GM18520 (cell line): ENCODE data around the gene LPAR1.
"Not testable (repeated sequence)": the region's sequence is repeated elsewhere in the genome, so short reads cannot be mapped to it uniquely, and the experiment has no call there.

Experiments used
- ATAC-seq: cut with Tn5 transposase; IDR thresholded peaks from one replicate; pipeline ENCODE4 v1.9.1; 2021; ENCODE audit not compliant: unreplicated experiment

LPAR1 gene, protein sequence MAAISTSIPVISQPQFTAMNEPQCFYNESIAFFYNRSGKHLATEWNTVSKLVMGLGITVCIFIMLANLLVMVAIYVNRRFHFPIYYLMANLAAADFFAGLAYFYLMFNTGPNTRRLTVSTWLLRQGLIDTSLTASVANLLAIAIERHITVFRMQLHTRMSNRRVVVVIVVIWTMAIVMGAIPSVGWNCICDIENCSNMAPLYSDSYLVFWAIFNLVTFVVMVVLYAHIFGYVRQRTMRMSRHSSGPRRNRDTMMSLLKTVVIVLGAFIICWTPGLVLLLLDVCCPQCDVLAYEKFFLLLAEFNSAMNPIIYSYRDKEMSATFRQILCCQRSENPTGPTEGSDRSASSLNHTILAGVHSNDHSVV

DNA sequence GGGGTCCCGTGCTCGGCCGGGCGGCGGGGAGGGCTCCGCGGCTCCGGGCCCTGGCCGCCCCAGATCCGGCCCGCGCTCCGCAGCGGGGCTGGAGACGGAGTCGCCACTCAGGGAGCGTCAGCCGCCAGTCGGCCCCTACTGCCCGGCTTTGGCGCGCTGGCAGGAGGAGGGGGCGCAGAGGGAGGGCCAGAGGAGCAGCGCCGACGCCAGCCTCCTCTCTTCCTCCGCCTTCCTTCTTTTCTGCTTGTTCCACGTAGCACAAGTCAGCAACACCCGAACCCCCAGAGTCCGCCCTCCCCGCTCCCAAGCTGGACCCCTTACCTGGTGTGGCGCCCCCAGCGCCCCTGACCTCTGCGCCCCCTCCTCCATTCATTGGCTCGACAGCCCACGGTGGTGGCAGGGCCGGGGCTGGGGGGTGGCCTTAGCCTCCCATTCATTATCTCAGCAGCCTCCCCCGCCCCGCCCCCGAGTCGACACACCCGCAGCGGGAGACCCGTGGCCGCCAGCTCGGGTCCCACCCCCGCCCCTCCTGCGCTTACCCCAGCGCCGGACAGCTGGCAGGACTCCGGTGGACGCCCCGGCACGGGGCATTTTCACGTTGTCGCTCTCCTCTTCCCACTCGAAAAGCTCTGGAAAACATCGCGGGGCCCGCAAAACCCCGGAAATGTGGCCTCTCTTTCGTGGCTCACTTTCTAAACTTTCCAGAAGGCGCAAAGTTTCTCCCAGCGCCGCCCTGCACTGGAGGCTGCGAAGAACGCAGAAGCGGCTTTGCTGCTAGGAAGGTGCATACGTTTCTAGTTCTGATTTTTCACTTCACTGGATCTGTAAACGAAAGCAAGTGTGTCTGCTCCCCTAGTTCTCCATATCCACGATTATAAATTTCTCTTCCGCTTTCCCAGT lies at the start of gene LPAR1:
Gene LPAR1 (minus strand): TSS at position 140 of the 900 bp plus-strand sequence. CDS start 66,353 bp downstream, outside the sequence.
- no peak for ATAC-seq

DNA sequence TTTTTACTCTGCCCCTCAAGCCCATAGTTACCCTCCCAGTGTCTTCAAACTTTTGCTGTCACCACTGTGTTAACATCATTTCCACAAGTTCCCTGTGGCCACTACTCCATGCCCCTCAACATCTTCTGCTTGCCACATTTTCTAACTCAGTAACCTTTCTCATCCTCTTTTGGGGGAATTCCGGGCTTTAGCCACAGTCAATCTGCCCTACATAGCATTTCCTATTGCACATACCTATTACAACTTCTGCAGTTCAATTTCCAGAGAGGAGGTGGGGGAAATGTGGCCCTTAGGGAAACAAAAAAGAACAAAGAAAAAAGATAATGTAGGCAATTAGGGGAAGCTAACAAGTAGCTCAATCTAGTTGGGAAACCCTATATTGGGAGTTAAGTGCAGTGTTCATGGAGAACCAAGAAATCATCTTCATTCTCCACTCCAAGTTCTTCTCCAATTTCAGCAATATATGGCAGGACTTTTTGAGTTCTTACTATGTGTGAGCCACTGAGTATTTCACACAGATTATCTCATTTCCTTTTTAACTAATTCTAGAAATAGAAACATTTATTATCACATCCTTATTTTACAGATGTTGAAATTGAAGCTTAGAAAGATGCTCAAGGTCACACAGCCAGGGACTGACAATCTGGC lies 40.2 kb upstream of the LPAR1 start:
- no peak for ATAC-seq

DNA sequence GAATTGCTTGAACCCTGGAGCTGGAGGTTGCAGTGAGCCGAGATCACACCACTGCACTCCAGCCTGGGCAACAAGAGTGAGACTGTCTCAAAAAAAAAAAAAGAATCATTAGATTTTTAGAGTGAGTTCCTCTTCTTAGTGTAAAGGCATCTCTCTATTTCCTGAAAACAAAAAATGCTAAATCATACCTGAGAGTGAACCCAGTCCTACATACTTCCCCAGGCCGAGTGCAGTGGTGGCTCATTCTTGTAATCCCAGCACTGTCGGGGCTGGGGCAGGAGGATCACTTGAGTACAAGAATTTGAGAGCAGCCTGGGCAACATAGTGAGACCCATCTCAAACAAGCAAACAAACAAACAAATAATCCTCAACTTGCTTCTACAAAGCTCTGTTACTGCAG lies 38.2 kb upstream of the LPAR1 start:
- no peak for ATAC-seq

DNA sequence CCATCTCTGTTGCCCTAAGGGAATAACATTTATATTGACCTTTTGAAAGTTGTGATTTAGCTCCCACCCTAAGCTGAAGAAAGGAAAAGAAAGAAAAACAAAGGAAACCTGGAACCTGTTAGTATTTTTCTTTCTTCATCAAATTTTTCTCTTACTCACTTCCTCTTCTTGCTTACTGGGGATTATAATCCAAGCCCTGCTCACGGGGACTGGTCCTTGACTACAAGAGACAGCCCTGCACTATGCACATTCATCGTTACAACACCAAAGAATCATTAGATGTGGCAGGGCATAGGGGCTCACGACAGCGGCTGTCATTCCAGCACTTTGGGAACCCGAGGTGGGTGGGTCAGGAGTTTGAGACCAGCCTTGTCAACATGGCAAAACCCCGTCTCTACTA lies 37.8 kb upstream of the LPAR1 start:
- ATAC-seq: no peak

DNA sequence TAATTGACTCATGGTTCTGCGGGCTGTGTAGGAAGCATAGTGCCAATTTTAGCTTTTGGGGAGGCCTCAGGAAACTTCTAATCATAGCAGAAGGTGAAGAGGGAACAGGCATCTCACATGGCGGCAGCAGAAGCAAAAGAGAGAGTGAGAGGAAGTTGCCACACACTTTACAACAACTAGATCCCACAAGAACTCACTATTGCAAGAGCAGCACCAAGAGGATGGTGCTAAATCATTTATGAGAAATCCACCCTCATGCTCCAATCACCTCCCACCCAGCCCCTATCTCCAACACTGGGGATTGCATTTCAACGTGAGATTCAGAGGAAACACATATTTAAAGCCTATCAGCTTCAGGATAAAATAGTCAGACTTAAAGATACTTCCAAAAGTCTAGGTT lies 36.1 kb upstream of the LPAR1 start:
- ATAC-seq: no peak

DNA sequence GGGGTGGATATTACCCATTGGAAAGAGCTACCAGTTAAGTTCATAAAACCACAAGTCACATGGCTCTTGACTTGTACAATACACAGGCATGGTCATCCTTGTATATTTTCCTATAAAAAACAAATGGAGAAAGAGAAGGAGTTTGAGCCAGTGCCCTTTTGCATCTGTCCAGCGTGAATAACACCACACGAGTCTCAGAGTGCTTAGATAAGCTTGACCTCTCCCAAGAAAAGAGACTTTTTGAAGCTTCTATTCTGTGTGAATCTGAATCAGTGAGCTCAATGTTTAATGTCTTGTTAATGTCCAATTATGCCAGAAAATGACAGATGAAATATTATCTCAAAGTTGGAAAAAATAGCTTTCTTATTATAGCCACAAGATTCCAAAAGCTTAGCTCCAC lies 30.9 kb upstream of the LPAR1 start:
- no peak for ATAC-seq

DNA sequence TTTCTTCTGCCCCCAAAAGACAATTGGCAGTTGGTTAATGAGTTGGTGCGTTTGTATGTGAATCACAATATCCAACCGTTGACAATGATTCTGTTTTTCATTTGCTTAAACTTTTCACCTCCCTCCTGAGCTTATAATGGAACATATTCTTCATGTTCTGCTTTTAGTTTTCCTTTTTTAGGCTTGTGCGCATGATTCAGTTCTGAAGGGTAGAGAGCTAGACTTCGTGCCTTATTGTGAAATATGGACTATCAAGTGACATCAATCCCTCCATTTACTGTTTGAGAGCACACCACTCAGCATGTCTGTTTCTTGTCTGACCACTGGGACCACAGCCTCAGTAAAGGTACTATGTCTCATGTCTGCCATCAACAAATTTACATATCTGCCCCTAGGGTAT lies 30.5 kb upstream of the LPAR1 start:
- no peak for ATAC-seq

DNA sequence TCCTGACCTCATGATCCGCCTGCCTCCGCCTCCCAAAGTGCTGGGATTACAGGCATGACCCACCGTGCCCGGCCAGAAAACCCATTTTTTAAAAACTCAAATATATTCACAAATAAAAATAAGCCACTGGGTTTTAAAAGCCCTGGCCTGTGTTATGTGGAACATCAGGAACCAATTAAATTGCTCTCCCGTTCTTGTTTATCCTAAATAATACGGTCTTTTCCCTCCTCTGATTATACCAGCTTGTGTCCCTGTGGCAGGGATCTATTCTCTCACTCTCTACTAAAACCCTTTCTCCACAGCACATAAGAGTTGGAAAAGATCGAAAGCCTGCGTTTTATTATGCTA lies 30.1 kb upstream of the LPAR1 start:
- ATAC-seq: no peak

DNA sequence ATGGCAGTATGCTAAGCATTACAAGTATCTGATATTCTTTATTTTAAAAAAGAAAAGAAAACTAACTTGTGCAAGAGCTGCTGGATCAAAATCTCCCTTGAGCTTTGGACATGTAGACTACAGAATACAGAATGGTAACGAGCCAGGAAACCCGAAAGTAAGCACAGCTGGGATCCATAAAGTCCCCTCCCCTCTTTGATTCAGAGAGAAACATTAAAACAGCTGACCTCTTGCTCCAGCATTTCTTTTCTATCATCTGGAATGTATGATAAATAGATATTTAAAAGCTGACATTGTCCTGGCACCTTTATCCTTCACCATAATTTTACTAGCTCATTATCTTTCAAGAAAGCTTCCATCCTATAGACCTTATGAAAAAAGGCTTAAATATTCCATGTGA lies 28.2 kb upstream of the LPAR1 start:
- ATAC-seq: no peak

DNA sequence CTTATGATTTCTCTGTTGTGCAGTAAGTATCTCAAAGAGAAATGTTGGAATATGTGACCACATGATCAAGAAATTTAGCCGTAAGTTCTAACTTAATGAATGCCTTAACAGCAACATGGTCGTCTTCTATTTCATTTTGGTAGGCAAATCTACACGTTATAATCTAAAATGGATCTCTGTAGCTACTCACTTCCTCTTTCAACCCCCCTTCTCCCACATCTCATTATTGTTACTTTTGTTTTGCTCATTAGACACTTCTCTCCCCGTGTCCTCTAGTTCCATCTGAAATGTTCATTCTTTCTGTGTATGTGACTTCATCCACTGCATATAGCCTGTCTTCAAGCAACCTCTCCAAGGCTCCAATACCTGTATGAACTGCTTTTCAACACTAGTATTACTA lies 27.1 kb upstream of the LPAR1 start:
- ATAC-seq: no peak

DNA sequence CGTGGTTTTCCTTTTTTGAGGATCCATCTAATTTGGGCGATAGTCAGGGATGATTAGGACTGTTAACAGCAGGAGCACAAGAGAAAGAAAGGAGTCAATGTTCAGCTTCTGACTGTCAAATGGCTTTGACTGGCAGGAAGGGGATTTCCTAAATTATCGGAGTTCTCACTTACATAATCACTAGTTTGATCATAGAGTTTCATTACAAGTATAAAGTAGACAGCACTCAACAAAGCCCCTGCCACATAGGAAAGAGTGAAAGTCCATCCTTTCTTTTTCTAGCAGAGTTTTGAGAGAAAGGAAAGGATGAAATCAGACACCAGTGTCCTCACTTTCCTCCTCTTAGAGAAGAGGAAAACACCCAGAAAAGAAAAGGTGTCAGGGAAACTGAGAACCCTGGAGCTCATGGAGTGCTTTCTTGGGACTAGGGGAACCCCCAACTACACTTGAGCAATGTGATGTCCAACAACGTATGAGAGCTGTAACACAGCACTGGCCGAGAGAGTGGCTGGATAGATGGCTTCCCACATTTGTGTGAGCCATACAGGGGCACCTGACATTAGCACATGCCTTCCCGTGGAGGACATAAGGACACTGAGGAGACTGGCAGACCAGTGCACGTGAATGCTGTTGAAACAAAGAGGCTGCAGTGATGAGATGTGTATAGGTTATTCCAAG lies 26.0 kb upstream of the LPAR1 start:
- ATAC-seq: no peak

DNA sequence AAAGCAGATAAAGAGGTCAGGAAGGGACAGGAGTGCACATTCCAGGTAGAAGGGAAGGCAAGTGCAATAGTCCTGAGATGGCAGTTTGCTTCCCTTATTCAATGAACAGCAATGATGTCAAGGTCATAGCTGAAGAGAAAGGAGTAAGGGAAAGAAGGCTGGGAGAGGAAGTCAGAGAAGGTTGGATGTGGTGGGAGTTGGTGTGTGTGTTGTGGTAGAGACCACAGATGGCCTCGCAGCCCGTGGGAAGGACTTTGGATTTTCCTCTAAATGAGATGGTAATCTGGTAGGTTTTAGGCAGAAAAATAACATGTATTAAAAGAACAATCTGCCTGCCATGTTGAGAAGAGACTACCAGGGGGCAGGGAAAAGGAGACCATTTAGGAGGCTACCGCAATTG lies 25.1 kb upstream of the LPAR1 start:
- ATAC-seq: no peak

DNA sequence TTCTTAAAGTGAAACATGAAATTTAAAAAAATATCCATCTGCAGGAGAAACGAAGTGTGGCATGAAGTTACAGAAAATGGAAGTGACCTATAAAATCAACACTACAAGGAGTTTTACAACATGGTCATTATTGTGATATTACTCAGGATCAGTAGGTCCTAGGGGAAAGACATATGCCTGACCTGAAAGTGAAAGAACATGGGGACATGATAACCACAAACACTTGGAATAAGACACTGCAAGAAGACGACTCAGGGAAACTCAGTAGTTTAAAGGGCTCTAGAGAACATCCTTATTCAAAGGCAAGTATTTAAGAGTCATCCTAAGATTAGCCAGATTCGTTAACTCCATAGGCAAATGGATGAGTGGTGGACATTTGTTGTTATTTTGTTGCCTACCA lies 19.9 kb upstream of the LPAR1 start:
- no peak for ATAC-seq

DNA sequence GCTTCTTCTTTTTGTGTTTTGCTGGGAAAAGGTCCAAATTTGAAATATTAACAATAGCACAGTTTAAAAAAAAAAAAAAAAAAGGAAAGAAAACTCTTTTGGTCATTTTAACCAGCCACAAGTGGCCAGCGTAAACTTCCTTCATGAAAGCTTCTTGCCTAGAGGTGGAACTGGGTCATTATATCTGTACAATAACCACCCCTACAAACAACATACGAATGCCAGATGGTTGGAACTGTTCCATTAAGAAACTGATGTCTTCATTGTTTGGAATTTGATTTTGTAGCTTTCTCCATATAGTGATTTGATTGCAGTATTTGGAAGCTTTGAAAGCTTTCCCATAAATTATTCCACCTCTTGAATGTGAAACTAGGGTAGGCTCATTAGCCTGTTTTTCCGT lies 18.3 kb upstream of the LPAR1 start:
- no peak for ATAC-seq

DNA sequence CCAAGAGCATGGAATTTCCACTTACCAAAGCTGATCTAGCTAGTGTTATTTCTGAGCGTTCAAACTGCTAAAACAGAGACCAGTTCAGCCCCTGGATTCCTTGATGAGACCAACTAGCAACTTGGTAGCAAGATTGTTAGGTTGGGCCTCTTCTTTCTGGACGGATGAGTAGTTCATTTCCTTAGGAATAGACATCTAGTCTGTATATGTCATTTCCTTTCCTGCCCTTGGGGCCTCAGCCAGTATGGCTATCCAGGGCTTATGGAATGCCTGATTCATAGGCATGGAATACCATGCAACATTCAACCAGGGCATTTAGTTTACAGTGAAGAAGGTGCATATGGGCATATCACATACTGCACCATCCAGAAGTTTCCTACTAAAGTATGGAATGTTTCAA lies 14.5 kb upstream of the LPAR1 start:
- ATAC-seq: no peak

DNA sequence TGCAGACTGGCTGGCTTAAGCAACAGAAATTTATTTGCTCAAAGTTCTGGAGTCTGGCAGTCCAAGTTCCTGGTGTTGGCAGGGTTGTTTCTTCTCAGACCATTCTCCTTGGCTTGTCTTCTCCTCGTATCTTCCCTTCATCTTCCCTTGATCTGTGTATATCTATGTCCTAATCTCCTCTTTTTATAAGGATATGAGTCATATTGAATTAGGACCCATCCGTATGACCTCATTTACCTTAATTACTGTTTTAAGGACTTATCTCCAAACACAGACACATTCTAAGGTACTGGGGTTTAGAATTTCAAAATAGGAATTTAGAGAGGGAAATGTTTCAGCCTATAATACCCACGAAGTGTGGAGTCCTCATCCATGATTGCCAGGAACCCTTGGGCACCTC lies 13.1 kb upstream of the LPAR1 start:
- no peak for ATAC-seq

DNA sequence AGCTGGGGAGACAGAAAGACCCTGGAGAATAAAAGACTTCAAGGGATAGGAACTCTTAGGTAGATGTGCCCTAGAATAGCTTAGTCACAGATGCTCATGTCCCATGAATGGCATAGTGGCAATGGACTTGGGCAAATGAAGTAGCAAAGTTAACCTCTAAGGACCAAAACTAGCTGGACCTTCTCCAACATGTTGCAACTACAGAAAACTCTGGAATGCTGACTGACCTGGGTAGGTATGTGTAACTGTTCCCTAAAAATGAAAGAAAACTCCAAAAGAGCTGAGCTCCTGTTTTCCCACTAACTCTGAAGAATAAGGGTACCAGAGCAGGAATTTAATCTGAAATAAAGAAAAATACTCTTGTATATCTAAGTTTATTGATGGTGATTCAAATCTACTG lies 12.5 kb upstream of the LPAR1 start:
- ATAC-seq: no peak

DNA sequence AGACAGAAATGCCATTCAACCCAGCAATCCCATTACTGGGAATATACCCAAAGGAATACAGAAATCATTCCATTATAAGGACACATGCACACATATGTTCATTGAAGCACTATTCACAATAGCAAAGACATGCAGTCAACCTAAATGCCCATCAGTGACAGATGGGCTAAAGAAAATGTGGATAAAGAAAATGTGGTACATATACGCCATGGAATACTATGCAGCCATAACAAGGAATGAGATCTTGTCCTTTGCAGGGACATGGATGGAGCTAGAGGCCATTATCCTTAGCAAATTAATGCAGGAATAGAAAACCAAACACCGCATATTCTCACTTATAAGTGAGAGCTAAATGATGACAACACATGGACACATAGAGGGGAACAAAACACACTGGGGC lies 9.0 kb upstream of the LPAR1 start:
- not testable (repeated sequence) for ATAC-seq

DNA sequence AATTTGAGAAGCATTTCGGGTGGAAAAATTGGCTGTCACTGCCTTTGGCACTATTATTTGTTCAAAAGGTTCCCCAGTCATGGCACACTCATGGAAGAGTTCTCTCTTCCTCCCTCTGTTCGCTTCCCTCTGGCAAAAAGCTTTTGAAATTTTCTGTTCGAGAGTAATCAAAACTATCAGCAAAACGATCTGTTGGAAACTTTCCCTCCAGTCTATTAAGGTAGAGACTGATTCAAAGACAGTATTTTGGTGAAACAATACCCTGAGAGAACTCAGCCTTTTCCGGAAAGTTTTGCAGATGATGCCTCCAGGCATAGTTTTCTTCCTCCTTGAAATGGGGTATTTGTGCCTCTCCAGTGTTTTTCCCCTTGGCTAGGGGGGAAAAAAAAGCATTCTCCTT lies 3.6 kb upstream of the LPAR1 start:
- ATAC-seq: no peak

DNA sequence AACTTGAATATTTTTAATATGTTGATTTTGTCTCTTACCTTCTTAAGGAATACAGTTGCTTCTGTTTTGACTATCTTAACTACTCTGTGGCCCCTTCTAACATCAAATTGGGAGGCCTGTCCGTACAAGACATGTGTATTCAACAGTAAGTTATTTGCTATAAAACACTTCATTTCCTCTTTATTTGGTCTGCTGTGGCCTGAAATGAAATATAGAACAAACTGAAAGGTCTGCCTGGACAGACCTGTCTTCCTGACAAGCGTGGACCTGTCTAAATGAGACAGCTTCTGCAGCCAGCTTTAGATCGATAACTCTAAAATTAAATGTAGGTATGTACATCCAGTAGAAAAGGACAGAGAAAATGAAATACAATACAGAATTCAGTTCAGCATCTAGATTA lies 2.2 kb upstream of the LPAR1 start:
- no peak for ATAC-seq

DNA sequence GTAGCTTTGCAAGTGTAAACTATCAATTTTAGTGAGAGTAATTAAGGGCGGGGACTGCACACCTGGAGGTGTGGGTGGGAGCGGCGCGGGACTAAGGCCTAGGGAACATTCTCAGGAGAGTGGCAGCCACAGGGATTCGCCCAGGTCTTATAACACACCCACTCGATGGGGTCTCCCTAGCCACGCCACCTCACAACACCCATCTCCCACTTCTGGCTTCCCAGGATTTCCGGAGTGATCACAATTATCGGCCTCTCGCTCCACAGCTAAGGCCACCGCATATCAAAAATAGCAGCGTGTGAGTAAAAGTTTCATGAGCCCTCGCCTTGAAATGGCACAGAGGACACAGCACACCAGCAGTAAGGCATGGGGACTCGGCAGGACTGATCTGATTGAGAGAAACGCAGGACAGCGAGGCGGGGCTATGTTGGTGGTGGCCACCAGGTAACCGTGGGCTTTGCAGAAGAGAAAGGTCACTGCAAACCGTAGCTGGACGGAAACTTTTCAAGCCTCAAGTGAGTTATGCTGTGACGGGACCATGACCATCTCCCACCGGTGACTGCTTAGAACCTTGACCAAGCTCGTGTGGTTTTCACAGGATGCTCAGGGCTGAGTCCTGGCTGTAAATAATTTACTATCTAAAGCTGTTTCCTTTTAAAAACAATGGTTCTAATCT lies 1.1 kb upstream of the LPAR1 start:
- no peak for ATAC-seq
